ENCODE measurements around the gene CDNF.

DNA sequence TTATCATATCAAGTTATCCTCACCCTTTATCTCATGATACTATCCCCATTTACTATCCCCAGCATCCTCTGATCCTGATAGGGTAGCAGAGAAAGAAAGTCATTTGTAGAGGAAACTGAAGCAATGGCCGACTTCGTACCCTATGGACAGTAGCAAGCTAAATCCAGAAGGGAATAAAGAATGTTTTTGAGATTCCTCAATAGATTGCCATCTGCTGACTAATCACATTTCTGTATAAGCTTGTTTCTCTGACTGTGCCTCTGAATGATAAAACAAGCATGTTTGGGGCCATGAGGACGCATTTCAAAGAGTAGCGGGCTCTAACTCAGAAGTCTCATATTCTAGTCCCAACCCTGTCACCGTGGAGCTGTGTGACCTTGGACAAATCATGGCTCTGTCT, 49.9 kb downstream of the CDNF start:
- TF ChIP-seq FOXA1 (IDR thresholded peaks at IDR 0.05) (no peak), BHLHE40 (IDR thresholded peaks at IDR 0.05; ENCODE audit: borderline replicate concordance) (no peak), ARNT (IDR thresholded peaks at IDR 0.05) (no peak), L3MBTL2 (conservative IDR thresholded peaks at IDR 0.05) (no peak), LEF1 (IDR thresholded peaks at IDR 0.05; ENCODE audit: borderline replicate concordance) (no peak), SP1 (IDR thresholded peaks at IDR 0.05) (no peak), FOXM1 (IDR thresholded peaks at IDR 0.05; ENCODE audit: borderline replicate concordance) (no peak), SUZ12 (IDR thresholded peaks at IDR 0.05) (no peak), ELF4 (IDR thresholded peaks at IDR 0.05) (no peak), ZNF384 (IDR thresholded peaks at IDR 0.05) (no peak), HDGF (IDR thresholded peaks at IDR 0.05; ENCODE audit: borderline replicate concordance) (no peak), FOXK2 (IDR thresholded peaks at IDR 0.05) (no peak)
- TF ChIP-seq, protein P1, sequence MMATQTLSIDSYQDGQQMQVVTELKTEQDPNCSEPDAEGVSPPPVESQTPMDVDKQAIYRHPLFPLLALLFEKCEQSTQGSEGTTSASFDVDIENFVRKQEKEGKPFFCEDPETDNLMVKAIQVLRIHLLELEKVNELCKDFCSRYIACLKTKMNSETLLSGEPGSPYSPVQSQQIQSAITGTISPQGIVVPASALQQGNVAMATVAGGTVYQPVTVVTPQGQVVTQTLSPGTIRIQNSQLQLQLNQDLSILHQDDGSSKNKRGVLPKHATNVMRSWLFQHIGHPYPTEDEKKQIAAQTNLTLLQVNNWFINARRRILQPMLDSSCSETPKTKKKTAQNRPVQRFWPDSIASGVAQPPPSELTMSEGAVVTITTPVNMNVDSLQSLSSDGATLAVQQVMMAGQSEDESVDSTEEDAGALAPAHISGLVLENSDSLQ (IDR thresholded peaks at IDR 0.05) = no peak
